Pancreas (tissue), 10 donors: ENCODE data around the gene ROBO1. TPM values are rescaled to one million over a fixed set of nuclear protein-coding genes. Genes with fewer than 3 reads are reported as not detected.

Experiments
- ATAC-seq, 4 donors: fragments of 200-7000 bp; cut with Tn5 transposase; one replicate each; pipeline versions ENCODE4 v1.8.0 to v1.9.1; 2020; ENCODE audit warnings: mild to moderate bottlenecking in 4 of 4, moderate library complexity in 4 of 4
- DNase-seq, 6 donors: peaks; one replicate each; pipeline ENCODE4 v3.0.0-alpha.2; 2020
- FAIRE-seq: peaks from 2 replicates; lab custom pipeline; 2012; peaks lifted over from hg19 to GRCh38; lab: Jason Lieb, UNC
- H3K27ac ChIP-seq, 4 donors: fragments of 200-600 bp; sonication (generic); 1 replicate in 3 of 4; 2 replicates in 1 of 4; pipeline versions ENCODE4 v1.5.0 to v1.8.0; 2020
- H3K27me3 ChIP-seq, 4 donors: fragments of 200-600 bp; one replicate each; pipeline ENCODE4 v1.8.0; 2021
- H3K36me3 ChIP-seq, 3 donors: fragments of 200-600 bp; sonication (generic) in 1 of 3; one replicate each; pipeline versions ENCODE4 v1.5.0 to v1.8.0; 2020 to 2021
- H3K4me1 ChIP-seq, 3 donors: fragments of 200-600 bp; one replicate each; pipeline ENCODE4 v1.8.0; 2021
- H3K4me3 ChIP-seq, 4 donors: fragments of 200-600 bp; sonication (generic) in 2 of 4; one replicate each; pipeline versions ENCODE4 v1.5.0 to v1.8.0; 2020 to 2021
- H3K9me3 ChIP-seq, 4 donors: fragments of 200-600 bp; one replicate each; pipeline ENCODE4 v1.8.0; 2021
- CTCF ChIP-seq, 4 donors: fragments of 200-600 bp; sonication (generic) in 3 of 4; IDR thresholded peaks; one replicate each; pipeline versions ENCODE4 v1.5.0 to v1.8.0; 2021; ENCODE audit warnings: antibody characterized with exemption in 4 of 4
- WGBS, 2 donors: extraction: QIAGEN DNeasy Blood & Tissue Kit; methylation state at CpG; one replicate each; pipeline ENCODE4 v1.1.7; 2013; 5-methylcytosine and 5-hydroxymethylcytosine counted together
- intact Hi-C, 3 donors: fragments of 100-400 bp; cut with DNase I; formaldehyde crosslinking; loops; one replicate each; pipeline versions ENCODE4 v1.11.1 to v1.14.2; 2022
- polyA plus RNA-seq, 2 donors: library from polyadenylated mRNA; stranded (reverse); fragments of 200-250 nt; gene quantifications; one replicate each; pipeline ENCODE4 v1.2.3, GENCODE V29; 2013
- total RNA-seq, 6 donors: library from RNA; stranded (reverse); fragmentation: NEBNext Ultra II Directional in 4 of 6; extraction: Animal tissue kit (Norgen Biotek cat#: 25700) in 4 of 6; gene quantifications; one replicate each; pipeline versions ENCODE4 v1.2.1 to v1.2.4, GENCODE V29; 2021 to 2023
- donor health status: healthy with polysubstance abuse.
- donor health status: DM: no; HTN: no; CAD: no; lungs with moderate emphysema.
- donor health status: DM: no; HTN: no; CAD: no.
- donor health status: control.
- donor health status: control.
- donor health status: Bipolar disorder and iron deficiency.
- donor health status: DM: yes; HTN: yes; CAD: no.
- donor health status: DM: no; HTN: no; CAD: no.
- donor health status: DM: no; HTN: no; CAD: no.
- donor health status: DM: yes; HTN: yes; CAD: no.

ROBO1 gene
- total and polyA plus RNA-seq, 8 donors, result 0.51 to 8.5 (median 2.8) TPM

- TF ChIP-seq CTCF (IDR thresholded peaks at IDR 0.05), result no peak
- no peaks in the 10 kb centered on the region for H3K4me1 ChIP-seq
- H3K4me3 ChIP-seq, result no peak overlapping the region
- ATAC-seq (no peak), DNase-seq (no peak), FAIRE-seq (no peak)
- H3K27me3 ChIP-seq, result no peaks in the 10 kb centered on the region
- H3K27ac ChIP-seq, result no peak overlapping the region
- H3K9me3 ChIP-seq, result no peaks in the 10 kb centered on the region
- WGBS, 2 donors, result 6 to 11% methylated on average over 1 of the region's 1 CpG
- no peaks in the 10 kb centered on the region for H3K36me3 ChIP-seq
- intact Hi-C loops, result no loop called here
These were observed 522.3 kb downstream of the ROBO1 start for GRCh38 chr3:79245284-79246138.

GRCh38 chr3:79236496-79236895, 531.3 kb downstream of the ROBO1 start:
- FAIRE-seq, result no peak

GRCh38 chr3:79233431-79234060, 534.3 kb downstream of the ROBO1 start:
- intact Hi-C loops, result no loop called here
- Histone ChIP-seq H3K4me1 (no peaks in the 10 kb centered on the region), H3K4me3 (no peak overlapping the region), H3K36me3 (no peaks in the 10 kb centered on the region), H3K9me3 (no peaks in the 10 kb centered on the region), H3K27ac (no peak overlapping the region), H3K27me3 (no peaks in the 10 kb centered on the region)
- DNase-seq (no peak), ATAC-seq (no peak), FAIRE-seq (no peak)
- WGBS, 2 donors, result 43 to 50% methylated on average over 7 of the region's 7 CpGs
- TF ChIP-seq CTCF (IDR thresholded peaks at IDR 0.05), result no peak

More at GRCh38 chr3:79236496-79236895, 531.3 kb downstream of the ROBO1 start:
- Histone ChIP-seq H3K27me3 (no peaks in the 10 kb centered on the region), H3K9me3 (no peaks in the 10 kb centered on the region), H3K36me3 (no peaks in the 10 kb centered on the region), H3K4me1 (no peaks in the 10 kb centered on the region), H3K4me3 (no peak overlapping the region), H3K27ac (no peak overlapping the region)
- DNase-seq, result no peak
- no peak for ATAC-seq
- TF ChIP-seq CTCF (IDR thresholded peaks at IDR 0.05), result no peak
- 49 to 65% methylated on average over 1 of the region's 1 CpG for WGBS, 2 donors
- intact Hi-C loops, result no loop called here

- 76 to 82% methylated on average over 1 of the region's 1 CpG for WGBS, 2 donors
- Histone ChIP-seq H3K4me3 (no peak overlapping the region), H3K9me3 (no peaks in the 10 kb centered on the region), H3K4me1 (no peaks in the 10 kb centered on the region), H3K36me3 (no peaks in the 10 kb centered on the region), H3K27ac (no peak overlapping the region), H3K27me3 (no peaks in the 10 kb centered on the region)
- intact Hi-C loops, result no loop called here
- DNase-seq, result no peak
- ATAC-seq, result no peak
- no peak for TF ChIP-seq CTCF (IDR thresholded peaks at IDR 0.05)
- no peak for FAIRE-seq
These were observed 537.5 kb downstream of the ROBO1 start for GRCh38 chr3:79230266-79230665.

- Histone ChIP-seq H3K36me3 (no peaks in the 10 kb centered on the region), H3K4me3 (no peak overlapping the region), H3K27ac (no peak overlapping the region), H3K27me3 (no peaks in the 10 kb centered on the region), H3K9me3 (no peaks in the 10 kb centered on the region), H3K4me1 (no peaks in the 10 kb centered on the region)
- FAIRE-seq (no peak), DNase-seq (no peak), ATAC-seq (no peak)
- intact Hi-C loops, result no loop called here
- TF ChIP-seq CTCF (IDR thresholded peaks at IDR 0.05), result no peak
- 18 to 19% methylated on average over 2 of the region's 2 CpGs for WGBS, 2 donors
These were observed 550.7 kb downstream of the ROBO1 start for GRCh38 chr3:79217096-79217495.
